T1000 (cell line): ENCODE results near the gene PACC1.
"Not testable (repeated sequence)": the region's sequence is repeated elsewhere in the genome, so short reads cannot be mapped to it uniquely, and the experiment has no call there.

Experiments
- DNase-seq: peaks from one replicate; lab custom pipeline; 2025; ENCODE audit warnings: mixed read lengths; lab: John Stamatoyannopoulos, UW

Gene PACC1

DNA sequence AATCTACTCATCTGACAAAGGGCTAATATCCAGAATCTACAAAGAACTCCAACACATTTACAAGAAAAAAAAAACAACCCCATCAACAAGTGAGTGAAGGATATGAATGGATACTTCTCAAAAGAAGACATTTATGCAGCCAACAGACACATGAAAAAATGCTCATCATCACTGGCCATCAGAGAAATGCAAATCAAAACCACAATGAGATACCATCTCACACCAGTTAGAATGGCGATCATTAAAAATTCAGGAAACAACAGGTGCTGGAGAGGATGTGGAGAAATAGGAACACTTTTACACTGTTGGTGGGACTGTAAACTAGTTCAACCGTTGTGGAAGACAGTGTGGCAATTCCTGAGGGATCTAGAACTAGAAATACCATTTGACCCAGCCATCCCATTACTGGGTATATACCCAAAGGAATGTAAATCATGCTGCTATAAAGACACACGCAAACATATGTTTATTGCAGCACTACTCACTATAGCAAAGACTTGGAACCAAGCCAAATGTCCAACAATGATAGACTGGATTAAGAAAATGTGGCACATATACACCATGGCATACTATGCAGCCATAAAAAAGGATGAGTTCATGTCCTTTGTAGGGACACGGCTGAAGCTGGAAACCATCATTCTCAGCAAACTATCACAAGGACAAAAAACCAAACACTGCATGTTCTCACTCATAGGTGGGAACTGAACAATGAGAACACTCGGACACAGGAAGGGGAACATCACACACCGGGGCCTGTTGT, 18.8 kb downstream of the PACC1 start:
- DNase-seq: not testable (repeated sequence)

DNA sequence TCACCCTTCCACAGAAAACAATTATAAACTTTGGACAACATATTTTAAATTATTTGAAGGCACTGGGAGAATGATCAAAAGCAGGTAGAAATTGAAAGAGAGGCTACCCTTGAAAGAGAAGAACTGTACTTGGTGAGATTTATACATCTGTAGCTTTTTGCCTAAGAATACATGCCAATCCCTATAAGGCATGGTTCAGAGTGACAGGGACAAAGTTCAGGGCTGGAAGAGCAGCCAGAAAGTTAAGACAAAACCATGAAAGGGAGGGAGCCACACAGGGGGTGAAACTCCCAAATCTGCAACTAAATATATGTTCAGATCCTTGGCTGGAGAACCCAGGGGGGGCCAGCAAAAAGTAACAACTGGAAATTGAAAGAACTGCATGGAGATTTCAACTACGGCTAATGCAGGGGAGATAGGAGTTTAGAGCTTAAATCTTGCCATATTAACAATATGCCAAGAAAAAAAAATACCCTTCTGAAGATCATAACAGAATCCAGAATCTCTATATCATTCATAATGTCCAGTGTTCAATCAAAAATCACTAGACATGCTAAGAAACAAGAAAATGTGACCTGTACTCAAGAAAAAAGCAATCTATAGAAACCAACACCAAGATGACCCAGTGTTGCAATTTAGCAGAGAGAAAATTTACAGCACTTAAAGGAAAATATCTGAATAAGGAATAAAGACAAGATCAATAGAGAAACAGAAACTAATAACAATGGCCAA, 25.5 kb downstream of the PACC1 start:
- DNase-seq: no peak

DNA sequence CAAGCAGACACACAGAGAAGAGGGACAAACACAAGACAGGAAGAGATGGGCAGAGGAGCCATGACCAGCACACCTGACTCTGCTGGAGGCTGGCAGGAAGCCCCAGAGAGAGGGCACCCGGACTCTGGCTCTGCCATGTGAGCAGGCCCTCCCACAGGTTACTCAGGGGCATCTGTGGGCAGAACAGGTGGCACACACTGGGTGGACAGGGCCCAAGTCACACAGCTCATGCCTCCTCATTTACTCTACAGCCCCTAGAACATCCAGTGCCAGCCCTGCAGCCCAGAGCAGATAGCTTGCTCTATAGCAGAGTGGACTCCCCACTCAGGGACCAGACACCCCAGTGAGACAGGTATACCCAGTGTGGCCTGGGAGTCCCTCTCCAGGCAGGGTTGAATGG, 28.7 kb downstream of the PACC1 start:
- no peak for DNase-seq

DNA sequence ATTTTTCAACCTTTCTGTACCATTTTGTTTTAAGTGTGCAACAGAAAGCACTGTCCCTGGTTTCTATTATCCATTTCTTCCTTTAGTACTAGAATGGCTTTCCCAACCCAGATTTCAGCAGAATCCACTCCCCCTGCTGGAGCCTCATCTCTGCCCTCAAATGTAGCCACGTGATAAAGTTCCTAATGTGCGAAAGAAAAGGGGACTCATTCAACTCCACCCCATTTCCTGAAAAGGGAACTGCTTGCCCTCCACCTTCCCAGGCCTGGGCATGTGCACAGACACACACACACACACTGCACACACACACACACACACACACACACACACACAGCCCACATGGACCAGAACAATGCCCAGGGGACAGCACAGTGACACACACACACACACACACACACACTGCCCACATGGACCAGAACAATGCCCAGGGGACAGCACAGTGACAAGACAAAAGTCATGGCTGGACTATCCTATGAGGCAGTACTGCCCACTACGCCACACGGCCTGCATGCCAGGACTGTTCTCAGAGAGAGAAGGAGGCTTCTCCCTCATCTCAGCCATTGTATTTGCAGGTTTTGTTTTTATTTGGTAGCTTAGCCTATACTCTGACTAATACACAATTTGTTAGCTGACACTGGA, 33.2 kb downstream of the PACC1 start:
- DNase-seq: no peak

DNA sequence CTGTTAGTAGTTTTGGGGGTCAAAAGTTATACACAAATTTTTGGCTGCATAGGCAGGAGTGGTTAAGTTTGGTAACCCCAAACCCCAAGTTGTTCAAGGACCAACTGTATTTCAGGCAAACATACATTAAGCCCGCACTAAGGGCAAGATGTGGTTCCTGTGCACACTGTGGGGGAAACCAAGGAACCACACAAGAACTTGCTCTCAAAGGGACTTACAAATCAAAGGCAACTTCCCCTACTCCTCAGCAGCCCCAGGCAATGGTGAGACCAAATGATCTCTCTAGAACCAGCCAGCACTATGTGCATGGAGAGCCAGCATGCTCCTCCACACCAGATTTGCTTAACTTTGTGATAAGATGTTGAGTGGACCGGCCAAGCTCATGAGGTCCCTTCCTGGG, 35.3 kb downstream of the PACC1 start:
- DNase-seq: no peak

DNA sequence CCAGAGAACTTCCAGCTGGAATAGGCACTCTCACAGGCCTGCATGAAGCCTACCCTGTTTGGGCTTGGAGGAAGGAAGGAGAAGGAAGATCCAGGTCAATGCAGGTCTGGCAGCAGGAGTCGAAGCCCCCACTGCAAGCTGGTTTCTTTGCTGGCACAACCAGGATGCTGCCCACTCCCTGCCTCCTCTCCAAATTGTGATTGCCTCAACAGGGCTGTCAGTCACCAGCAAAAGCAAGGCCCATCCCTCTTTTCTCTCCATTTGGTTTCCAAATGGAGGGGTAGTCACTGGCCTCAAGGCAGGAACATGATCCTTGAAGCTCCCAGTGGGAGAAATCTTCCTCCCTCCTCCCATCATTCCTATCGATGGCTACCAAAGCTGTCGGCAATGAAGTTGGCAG, 37.0 kb downstream of the PACC1 start:
- DNase-seq: no peak

DNA sequence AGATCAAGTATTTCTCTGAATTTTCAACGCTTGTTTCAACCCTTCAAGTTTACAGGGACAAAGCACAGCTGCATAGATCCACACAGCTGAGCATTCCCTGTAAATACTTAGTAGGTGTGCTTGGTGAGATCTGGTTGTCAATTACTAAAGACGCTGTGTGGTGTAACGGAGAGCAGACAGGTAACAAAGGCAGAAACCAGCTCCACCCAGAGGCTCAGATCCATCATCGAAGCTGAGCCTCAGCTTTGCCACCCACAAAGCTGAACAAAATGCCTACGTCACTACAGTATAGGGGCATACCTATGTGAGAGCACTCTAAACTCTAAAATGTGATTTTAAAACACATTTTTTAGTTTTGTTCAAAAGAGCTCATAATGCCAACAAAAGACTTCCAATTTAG, 38.7 kb downstream of the PACC1 start:
- no peak for DNase-seq

DNA sequence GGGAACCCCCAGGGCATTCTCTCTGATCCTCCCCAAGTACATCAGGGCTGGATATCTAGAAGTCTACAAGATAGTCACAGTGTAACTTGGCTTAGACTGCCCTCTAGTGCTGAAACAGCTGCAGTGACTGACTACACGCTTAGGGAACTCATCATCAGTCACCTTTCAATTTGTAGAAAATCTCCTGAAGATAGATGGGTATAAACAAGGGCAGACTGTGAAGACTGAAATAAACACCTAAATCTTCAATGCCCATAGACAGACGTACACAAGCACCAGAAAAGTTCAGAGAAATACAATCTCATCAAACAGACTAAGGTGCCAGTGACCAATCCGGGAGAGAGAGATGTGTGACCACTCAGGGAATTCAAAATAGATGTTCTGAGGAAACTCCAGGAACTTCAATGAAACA, 46.6 kb downstream of the PACC1 start:
- DNase-seq: peak; percentile 28

DNA sequence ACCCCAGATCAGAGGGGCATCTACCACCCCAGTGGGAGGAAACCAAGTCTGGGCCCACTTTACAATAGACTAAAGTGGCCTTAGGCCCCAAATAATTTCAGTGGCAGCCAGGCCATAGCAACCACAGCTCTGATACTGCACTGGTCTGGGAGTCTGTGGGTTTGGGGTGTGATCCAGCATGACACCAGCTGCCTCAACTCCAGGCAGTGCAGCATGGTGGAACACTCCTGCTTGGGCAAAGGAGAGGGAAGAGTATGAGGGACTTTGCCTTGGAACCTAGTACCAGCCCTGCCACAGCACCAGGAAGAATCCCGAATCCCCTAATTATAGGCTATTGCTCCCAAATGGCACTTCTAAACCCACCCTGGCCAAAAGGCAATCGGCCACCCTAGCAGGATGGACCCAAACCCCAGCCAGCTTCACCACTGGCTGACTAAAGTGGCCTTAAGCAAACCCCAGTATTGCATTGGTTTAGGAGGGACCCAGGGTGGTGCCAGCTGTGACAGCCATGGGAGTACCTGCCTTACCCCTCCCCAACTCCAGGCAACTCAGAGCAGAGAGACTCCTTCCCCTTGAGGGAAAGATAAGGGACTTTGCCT, 47.1 kb downstream of the PACC1 start:
- DNase-seq: no peak

DNA sequence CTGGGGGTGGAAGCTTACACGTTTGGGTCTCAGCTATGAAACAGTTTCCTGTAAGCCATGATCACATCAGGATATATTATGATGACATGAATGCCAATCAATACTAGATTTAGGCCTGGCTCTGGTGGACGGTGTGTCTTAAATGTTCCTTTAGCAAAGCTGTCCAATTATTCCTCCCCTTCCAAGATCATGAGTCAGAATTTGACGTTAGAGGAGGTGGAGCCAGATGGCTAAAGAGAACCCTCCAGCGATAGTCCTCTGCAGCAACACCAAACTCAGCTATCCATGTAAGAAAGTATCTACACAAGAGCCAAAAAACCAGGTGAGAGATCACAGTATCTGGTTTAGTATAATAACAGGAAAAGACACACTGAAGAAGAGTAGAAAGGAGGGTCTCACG, 47.8 kb downstream of the PACC1 start:
- DNase-seq: no peak

DNA sequence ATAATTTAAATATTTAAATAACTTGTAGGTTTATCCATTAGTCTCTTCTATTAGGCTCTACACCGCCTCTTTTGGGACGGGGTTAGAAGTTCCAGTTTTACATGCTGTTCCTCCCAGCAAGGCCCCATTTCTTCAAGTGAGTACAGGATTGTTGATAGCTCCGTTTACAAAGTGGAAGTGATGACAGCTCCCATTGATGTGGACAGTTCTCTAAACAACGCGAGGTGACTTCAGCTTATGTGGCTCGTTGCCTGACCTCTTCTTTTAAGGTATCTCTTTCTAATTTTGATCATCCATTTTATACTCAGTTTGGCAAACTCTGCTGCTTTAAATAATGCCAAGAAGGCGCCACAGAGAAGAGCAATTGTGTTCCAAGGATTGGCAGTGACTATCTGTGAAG, 49.7 kb downstream of the PACC1 start:
- DNase-seq: no peak

DNA sequence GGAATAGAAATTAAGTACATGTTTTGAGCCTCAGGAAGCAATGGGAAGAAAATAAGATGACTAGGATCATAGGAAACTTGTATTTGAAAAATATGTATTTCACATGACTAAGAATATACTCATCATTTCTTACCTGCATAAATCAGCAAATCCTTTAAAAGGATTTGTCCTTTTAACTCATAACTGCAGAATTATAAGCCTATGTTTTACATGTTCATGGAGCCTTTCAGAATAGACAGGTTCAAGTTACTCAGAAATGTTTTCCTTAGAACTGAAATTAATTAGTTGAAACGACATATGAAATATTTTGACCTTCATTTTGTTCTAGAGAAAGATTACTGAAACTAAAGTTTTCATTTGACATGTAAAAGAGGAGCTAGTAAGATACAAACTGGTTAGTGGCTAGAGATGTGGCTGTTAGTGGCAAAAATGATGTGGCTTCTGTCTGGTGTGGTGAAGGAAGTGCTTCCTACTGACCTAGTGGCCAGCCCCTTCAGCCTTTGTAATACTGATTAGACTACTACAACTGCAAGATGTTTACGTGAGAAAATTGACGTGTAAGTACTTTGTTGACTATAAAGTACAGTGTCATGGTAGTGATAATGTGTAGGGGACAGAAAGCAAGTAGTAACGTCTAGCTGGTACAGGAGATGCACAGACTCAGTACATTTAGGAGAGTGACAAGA, 54.7 kb downstream of the PACC1 start:
- no peak for DNase-seq

DNA sequence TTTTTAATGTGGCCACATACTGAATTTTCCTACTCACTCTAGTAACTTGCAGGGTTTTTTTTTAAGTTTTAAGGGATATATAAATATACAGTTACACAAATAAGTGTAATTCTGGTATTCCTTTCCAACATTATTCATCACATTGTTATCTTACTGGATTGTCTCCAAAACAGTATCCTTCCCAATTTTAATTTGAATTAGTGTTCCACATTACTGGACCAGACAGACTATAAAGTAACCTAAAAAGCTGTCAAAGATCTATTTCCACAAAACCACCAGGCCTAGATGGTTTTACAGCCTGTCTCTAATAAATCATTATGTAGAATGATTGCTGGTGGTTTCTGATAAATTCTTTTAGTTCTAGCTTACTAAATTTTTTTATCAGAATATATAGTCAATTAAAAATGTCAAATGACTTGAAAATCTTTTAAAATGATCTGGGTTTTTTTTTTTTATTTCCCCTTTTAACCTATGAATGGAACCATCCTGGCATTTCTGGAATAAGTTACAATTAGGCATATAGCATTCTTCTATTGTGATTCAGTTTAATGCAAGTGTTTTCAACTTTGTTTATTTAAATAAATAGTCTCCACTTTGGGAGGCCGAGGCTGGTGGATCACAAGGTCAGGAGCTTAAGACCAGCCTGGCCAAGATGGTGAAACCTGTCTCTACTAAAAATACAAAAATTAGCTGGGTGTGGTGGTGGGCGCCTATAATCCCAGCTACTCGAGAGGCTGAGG, 59.3 kb downstream of the PACC1 start:
- DNase-seq: no peak

DNA sequence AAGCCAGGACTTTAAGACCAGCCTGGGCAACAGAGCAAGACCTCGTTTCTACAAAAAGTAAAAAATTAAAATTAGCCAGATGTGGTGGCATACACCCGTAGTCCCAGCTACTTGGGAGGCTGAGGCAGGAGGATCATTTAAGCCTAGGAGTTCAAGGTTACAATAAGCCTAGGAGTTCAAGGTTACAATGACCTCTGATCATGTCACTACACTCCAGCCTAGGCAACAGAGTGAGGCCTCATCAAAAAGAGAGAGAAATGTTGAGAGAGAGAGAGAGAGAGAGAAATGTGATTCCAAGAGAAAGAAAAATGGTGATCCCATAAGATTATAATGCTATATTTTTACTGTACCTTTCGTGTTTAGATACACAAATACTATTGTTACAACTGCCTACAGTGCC, 60.2 kb downstream of the PACC1 start:
- DNase-seq: no peak

DNA sequence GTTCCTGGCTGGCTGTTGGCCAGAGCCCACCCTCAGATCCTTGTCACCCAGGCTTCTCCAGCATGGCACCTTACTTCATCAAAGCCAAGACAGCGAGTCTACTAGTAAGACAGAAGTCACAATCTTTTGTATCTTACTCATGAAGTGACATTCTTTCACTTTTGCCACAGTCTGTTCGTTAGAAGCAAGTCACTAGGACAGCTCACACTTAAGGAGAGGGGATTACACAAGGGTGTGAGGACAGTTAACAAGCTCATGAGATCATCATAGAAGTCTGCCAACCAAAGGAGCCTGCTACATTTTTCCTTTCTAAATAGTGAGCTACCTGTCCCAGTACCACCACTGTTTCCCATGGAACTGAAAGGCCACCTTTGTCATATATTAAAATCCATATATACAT, 61.5 kb downstream of the PACC1 start:
- DNase-seq: no peak

DNA sequence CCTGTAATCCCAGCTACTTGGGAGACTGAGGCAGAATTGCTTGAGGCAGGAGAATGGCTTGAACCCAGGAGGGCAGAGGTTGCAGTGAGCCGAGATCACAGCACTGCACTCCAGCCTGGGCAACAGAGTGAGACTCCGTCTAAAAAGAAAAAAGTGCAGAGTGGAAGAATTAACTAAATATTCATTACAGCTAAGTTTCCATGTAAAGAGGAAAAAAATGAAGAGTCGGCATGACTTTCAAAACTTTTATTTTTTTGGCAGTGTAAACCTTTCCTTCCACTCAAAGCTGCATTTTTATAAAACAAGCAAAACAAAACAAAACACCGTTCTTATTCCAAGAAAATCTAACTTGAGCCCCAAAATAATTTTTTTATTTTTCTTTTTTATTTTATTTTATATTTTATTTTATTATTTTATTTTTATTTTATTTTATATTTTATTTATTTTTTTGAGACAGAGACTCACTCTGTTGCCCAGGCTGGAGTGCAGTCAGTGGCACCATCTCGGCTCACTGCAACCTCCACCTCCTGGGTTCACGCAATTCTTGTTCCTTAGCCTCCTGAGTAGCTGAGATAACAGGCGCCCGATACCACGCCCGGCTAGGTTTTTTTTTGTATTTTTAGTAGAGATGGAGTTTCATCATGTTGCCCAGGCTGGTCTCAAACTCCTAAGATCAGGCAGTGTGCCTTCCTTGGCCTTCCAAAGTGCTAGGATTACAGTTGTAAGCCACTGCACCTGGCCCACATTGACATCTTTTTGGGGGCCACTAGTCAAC, 62.9 kb downstream of the PACC1 start:
- no peak for DNase-seq

DNA sequence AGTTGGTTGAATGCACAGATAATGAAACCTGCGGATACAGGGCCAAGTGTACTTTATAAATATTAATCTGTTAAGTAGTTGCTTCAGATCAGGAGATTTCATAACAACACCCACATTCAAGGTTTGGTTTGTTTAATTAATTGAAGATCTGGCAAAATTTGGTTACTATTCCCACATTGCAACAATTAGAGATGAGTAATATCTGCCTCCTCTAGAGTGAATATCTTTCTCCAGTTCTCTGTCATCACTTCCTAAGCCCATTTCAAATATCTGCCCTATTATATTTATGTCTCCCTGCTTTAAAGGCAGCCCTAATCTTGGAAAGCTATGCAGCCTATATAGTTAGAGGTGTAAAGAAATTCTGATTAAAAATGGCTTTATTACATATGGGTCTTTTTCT, 68.1 kb downstream of the PACC1 start:
- no peak for DNase-seq

DNA sequence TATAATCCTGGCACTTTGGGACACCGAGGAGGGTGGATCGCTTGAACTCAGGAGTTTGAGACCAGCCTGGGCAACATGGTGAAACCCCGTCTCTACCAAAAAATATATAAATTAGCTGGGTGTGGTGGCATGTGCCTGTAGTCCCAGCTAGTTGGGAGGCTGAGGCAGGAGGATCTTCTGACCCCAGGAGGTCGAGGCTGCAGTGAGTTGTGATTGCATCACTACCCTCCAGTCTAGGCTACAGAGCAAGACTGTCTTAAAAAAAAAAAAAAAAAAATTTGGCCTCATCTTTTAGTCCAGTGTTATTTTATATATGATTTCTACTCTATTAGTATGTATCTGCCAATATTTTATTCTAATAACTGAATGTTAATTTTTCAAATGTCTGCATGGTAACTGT, 69.8 kb downstream of the PACC1 start:
- DNase-seq: no peak

DNA sequence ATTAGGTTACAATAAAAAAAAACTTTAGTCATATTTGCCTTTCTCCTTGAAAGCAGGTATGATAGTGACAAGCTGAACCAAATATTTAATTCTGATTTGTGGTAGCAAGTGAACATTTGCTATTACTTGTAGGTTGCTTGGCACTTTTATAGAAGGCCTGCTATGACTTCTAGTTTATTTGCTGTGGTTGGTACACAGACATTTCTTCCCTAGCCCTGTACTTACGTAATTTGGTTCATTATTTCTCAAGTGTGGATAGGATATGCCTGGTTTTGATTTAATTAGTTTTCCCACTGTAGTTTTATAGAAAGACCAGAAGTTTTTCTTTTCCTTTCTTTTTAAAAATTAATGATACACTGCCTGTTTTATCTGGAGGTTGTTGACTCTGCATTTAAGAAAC, 73.6 kb downstream of the PACC1 start:
- no peak for DNase-seq

DNA sequence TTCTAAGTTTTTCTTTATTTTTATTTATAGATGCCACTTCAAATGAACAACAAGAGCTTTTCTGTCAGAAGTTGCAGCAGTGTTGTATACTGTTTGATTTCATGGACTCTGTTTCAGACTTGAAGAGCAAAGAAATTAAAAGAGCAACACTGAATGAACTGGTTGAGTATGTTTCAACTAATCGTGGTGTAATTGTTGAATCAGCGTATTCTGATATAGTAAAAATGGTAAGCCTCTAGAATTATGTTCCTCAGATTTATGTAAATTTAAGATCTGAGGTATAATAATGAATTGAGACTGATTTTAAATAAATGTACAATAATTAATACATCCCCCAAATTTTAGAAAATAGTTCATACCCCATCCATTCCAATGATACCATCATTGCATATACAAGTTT, 85.6 kb downstream of the PACC1 start:
- DNase-seq: no peak

DNA sequence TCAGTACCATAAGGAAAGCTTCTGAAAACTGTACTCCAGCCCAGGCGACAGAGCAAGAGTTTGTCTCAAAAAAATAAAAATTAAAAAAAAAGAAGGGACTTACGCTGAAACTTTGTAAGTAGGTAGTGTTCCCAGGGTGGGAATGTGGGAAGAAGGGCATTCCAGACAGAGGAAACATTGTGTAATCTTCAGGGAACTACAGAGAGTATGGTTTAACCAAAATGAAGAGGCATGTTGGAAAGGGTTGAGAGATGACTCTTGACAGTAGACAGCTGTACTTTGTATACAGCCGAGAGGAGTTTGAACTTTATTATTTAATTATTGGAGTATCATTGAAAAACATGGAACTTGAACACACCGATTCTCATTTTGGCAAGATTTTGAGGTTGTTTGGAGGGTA, 86.4 kb downstream of the PACC1 start:
- no peak for DNase-seq
